IPS-NIHi7 (cell line): ENCODE measurements around the gene SLC9C1.

ENCODE experiments used
- DNase-seq: peaks from one replicate; pipeline ENCODE4 v3.0.0; 2012; ENCODE audit warnings: mixed read lengths; ENCODE audit errors: extremely low spot score

SLC9C1 gene

GRCh38 chr3:112307557-112307956, 13.5 kb upstream of the SLC9C1 start:
- no peak for DNase-seq

GRCh38 chr3:112306825-112307224, 12.8 kb upstream of the SLC9C1 start:
- DNase-seq, result no peak

- no peak for DNase-seq
These were observed 10.6 kb upstream of the SLC9C1 start for GRCh38 chr3:112304611-112305010.

GRCh38 chr3:112303764-112304325, 9.8 kb upstream of the SLC9C1 start:
- no peak for DNase-seq

- peak; percentile 69 for DNase-seq
These were observed 9.1 kb upstream of the SLC9C1 start for GRCh38 chr3:112302881-112303763.

GRCh38 chr3:112302150-112302830, 8.3 kb upstream of the SLC9C1 start:
- no peak for DNase-seq

- no peak for DNase-seq
These were observed 4.8 kb upstream of the SLC9C1 start for GRCh38 chr3:112298781-112299180.

- no peak for DNase-seq
These were observed 3.7 kb upstream of the SLC9C1 start for GRCh38 chr3:112297714-112298113.

GRCh38 chr3:112289011-112289410, 5.0 kb downstream of the SLC9C1 start:
- DNase-seq, result no peak

- no peak for DNase-seq
These were observed 13.8 kb downstream of the SLC9C1 start for GRCh38 chr3:112280266-112280665.

GRCh38 chr3:112273536-112273935, 20.5 kb downstream of the SLC9C1 start:
- no peak for DNase-seq

- DNase-seq, result no peak
These were observed 32.3 kb downstream of the SLC9C1 start for GRCh38 chr3:112261742-112262141.

GRCh38 chr3:112260563-112260962, 33.5 kb downstream of the SLC9C1 start:
- DNase-seq, result no peak

- DNase-seq, result no peak
These were observed 40.6 kb downstream of the SLC9C1 start for GRCh38 chr3:112253301-112253971.

- DNase-seq, result no peak
These were observed 46.1 kb downstream of the SLC9C1 start for GRCh38 chr3:112247900-112248299.

GRCh38 chr3:112247350-112247749, 46.7 kb downstream of the SLC9C1 start:
- DNase-seq, result no peak

GRCh38 chr3:112233083-112233482, 60.9 kb downstream of the SLC9C1 start:
- DNase-seq, result no peak

- DNase-seq, result no peak
These were observed 62.3 kb downstream of the SLC9C1 start for GRCh38 chr3:112231727-112232126.

GRCh38 chr3:112230033-112230432, 64.0 kb downstream of the SLC9C1 start:
- DNase-seq, result no peak

- no peak for DNase-seq
These were observed 65.2 kb downstream of the SLC9C1 start for GRCh38 chr3:112228786-112229185.

GRCh38 chr3:112200317-112200666, 93.7 kb downstream of the SLC9C1 start:
- no peak for DNase-seq

GRCh38 chr3:112199622-112200316, 94.2 kb downstream of the SLC9C1 start:
- DNase-seq, result no peak
